ENCODE measurements around the gene PPIF.

DNA sequence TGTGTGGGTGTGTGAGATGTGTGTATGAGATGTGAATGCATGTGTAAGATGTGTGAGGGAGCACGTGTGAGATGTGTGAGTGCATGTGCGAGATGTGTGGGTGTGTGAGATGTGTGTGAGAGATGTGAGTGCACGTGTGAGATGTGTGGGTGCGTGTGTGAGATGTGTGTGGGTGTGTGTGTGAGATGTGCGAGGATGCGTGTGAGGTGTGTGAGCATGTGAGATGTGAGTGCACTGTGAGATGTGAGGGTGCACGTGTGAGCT is 31.0 kb downstream of the PPIF start:
- TF ChIP-seq, protein P1, sequence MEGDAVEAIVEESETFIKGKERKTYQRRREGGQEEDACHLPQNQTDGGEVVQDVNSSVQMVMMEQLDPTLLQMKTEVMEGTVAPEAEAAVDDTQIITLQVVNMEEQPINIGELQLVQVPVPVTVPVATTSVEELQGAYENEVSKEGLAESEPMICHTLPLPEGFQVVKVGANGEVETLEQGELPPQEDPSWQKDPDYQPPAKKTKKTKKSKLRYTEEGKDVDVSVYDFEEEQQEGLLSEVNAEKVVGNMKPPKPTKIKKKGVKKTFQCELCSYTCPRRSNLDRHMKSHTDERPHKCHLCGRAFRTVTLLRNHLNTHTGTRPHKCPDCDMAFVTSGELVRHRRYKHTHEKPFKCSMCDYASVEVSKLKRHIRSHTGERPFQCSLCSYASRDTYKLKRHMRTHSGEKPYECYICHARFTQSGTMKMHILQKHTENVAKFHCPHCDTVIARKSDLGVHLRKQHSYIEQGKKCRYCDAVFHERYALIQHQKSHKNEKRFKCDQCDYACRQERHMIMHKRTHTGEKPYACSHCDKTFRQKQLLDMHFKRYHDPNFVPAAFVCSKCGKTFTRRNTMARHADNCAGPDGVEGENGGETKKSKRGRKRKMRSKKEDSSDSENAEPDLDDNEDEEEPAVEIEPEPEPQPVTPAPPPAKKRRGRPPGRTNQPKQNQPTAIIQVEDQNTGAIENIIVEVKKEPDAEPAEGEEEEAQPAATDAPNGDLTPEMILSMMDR (IDR thresholded peaks at IDR 0.05): no peak
- no peak for TF ChIP-seq POLR2A (IDR thresholded peaks at IDR 0.05)
